ENCODE measurements around the gene CHRDL2.

Gene CHRDL2

GRCh38 chr11:74749127-74749964 is 18.1 kb upstream of the CHRDL2 start (continued):
- TF ChIP-seq ZNF202 (tag by site-specific recombination; IDR thresholded peaks at IDR 0.05; ENCODE audit: borderline replicate concordance), result no peak
- 0 out of 2 replicates have a peak, but pooled peaks have one; percentile 4 for TF ChIP-seq SP2 (tag by site-specific recombination; IDR thresholded peaks at IDR 0.05)
- TF ChIP-seq ZNF366 (tag by site-specific recombination; conservative IDR thresholded peaks at IDR 0.05), result no peak
- no peak for TF ChIP-seq ATF2 (tag by site-specific recombination; IDR thresholded peaks at IDR 0.05; ENCODE audit: low read depth)
- TF ChIP-seq ZNF560 (tag by site-specific recombination; IDR thresholded peaks at IDR 0.05; ENCODE audit: borderline replicate concordance), result no peak
- no peak for TF ChIP-seq ZNF473 (tag by site-specific recombination; IDR thresholded peaks at IDR 0.05)
- no peak for TF ChIP-seq BCL11A (tag by site-specific recombination; IDR thresholded peaks at IDR 0.05; ENCODE audit: low read depth)
- no peak for TF ChIP-seq ZNF645 (tag by site-specific recombination; IDR thresholded peaks at IDR 0.05)
- peak; percentile 97 for TF ChIP-seq ZBTB20 (tag by site-specific recombination; IDR thresholded peaks at IDR 0.05)
- no peak for TF ChIP-seq ZNF777 (tag by site-specific recombination; IDR thresholded peaks at IDR 0.05; ENCODE audit: borderline replicate concordance)
- no peak for TF ChIP-seq ZNF555 (tag by site-specific recombination; conservative IDR thresholded peaks at IDR 0.05)
- TF ChIP-seq ZNF423 (tag by site-specific recombination; IDR thresholded peaks at IDR 0.05), result no peak
- TF ChIP-seq MYNN (tag by site-specific recombination; IDR thresholded peaks at IDR 0.05; ENCODE audit: borderline replicate concordance), result no peak
- TF ChIP-seq ZNF837 (tag by site-specific recombination; IDR thresholded peaks at IDR 0.05), result no peak
- no peak for TF ChIP-seq TSHZ1 (tag by site-specific recombination; IDR thresholded peaks at IDR 0.05; ENCODE audit: borderline replicate concordance)
- no peak; the same call in 1 of the 2 replicates for TF ChIP-seq TRIM28 (IDR thresholded peaks at IDR 0.05; ENCODE audit: borderline replicate concordance, low read length)
- TF ChIP-seq ZNF571 (tag by site-specific recombination; IDR thresholded peaks at IDR 0.05), result no peak
- no peak for TF ChIP-seq ZNF416 (tag by site-specific recombination; IDR thresholded peaks at IDR 0.05)
- TF ChIP-seq GLIS1 (tag by site-specific recombination; IDR thresholded peaks at IDR 0.05), result no peak
- TF ChIP-seq ZNF501 (tag by site-specific recombination; IDR thresholded peaks at IDR 0.05), result peak; percentile 45; the same call in 1 of the 2 replicates
- TF ChIP-seq PRDM10 (tag by site-specific recombination; IDR thresholded peaks at IDR 0.05), result peak; percentile 64
- peak; percentile 60 for TF ChIP-seq ZFHX2 (tag by site-specific recombination; conservative IDR thresholded peaks at IDR 0.05)
- no peak for TF ChIP-seq ZNF626 (tag by site-specific recombination; IDR thresholded peaks at IDR 0.05)
- TF ChIP-seq ZNF121 (tag by site-specific recombination; IDR thresholded peaks at IDR 0.05), result no peak
- 0 out of 2 replicates have a peak, but pooled peaks have one; percentile 17 for TF ChIP-seq ZNF660 (tag by site-specific recombination; IDR thresholded peaks at IDR 0.05)
- TF ChIP-seq ZNF670 (tag by site-specific recombination; IDR thresholded peaks at IDR 0.05; ENCODE audit: low read depth), result no peak
- no peak for TF ChIP-seq ZNF404 (tag by site-specific recombination; IDR thresholded peaks at IDR 0.05)
